Body of pancreas (tissue), 4 donors: ENCODE data around the gene LIPT1. TPM values are rescaled to one million over a fixed set of nuclear protein-coding genes. Genes with fewer than 3 reads are reported as not detected.
"Not testable (repeated sequence)": the region's sequence is repeated elsewhere in the genome, so short reads cannot be mapped to it uniquely, and the experiment has no call there.

Source experiments
- ATAC-seq: fragments of 150-250 bp; one replicate; pipeline ENCODE4 v1.9.1; 2016
- DNase-seq, 4 donors: peaks; one replicate each; pipeline ENCODE4 v3.0.0-alpha.2; 2019
- H3K27ac ChIP-seq, 4 donors: fragments of 200-600 bp; sonication (generic); 1 replicate in 3 of 4; 2 replicates in 1 of 4; pipeline versions ENCODE4 v1.5.1 to v1.6.1; 2016 to 2019; ENCODE audit warnings: mild to moderate bottlenecking in 1 of 4, mixed read lengths in 1 of 4, moderate library complexity in 1 of 4
- H3K27me3 ChIP-seq, 2 donors: fragments of 200-600 bp; sonication (generic); one replicate each; pipeline ENCODE4 v1.6.0; 2016; ENCODE audit warnings: mild to moderate bottlenecking in 1 of 2
- H3K36me3 ChIP-seq, 2 donors: fragments of 200-600 bp; sonication (generic); replicated peaks in 1 of 2; 2 replicates each; pipeline ENCODE4 v1.5.1; 2016; ENCODE audit warnings: low read depth in 2 of 2; ENCODE audit not compliant: insufficient read depth in 1 of 2
- H3K4me1 ChIP-seq: fragments of 200-600 bp; sonication (generic); one replicate; pipeline ENCODE4 v1.6.0; 2016
- H3K4me3 ChIP-seq, 2 donors: fragments of 200-600 bp; sonication (generic); 1 replicate in 1 of 2; 2 replicates in 1 of 2; pipeline ENCODE4 v1.5.1; 2016 to 2019
- H3K9me3 ChIP-seq, 3 donors: fragments of 200-600 bp; sonication (generic); 1 replicate in 2 of 3; 2 replicates in 1 of 3; pipeline ENCODE4 v1.5.1; 2016
- CTCF ChIP-seq, 7 experiments: fragments of 450-650 bp in 4 of 7; fragments of 200-600 bp in 3 of 7; sonication (generic) in 3 of 7; IDR thresholded peaks; one replicate each; pipeline ENCODE4 v1.5.1; 2016 to 2019; ENCODE audit warnings: antibody characterized with exemption in 7 of 7
- POLR2A ChIP-seq, 3 donors: fragments of 450-650 bp; IDR thresholded peaks; one replicate each; pipeline ENCODE4 v1.6.1; 2016; ENCODE audit warnings: antibody characterized with exemption in 3 of 3, mild to moderate bottlenecking in 2 of 3
- WGBS, 2 donors: methylation state at CpG; one replicate each; pipeline ENCODE4 v1.1.5; 2017; 5-methylcytosine and 5-hydroxymethylcytosine counted together
- intact Hi-C: fragments of 100-400 bp; cut with DNase I; formaldehyde crosslinking; loops from one replicate; pipeline ENCODE4 v1.15.1; 2023
- total RNA-seq, 2 donors: library from RNA; depleted of rRNA; stranded (reverse); fragments of >200 nt; gene quantifications; one replicate each; pipeline ENCODE4 v1.1.0, GENCODE V29; 2016

Gene LIPT1
- total RNA-seq, 2 donors from 2014 or later: 2.1 to 12.9 TPM

GRCh38 chr2:99183025-99183424, 28.3 kb downstream of the LIPT1 start:
- no peak for ATAC-seq
- TF ChIP-seq CTCF (IDR thresholded peaks at IDR 0.05) (no peak), POLR2A (IDR thresholded peaks at IDR 0.05) (no peak)
- Histone ChIP-seq H3K4me3 (no peak overlapping the region), H3K27ac (no peak overlapping the region), H3K36me3 (no peaks in the 10 kb centered on the region), H3K27me3 (no peaks in the 10 kb centered on the region), H3K4me1 (peaks cover 41% of the 10 kb centered on the region), H3K9me3 (no peaks in the 10 kb centered on the region)
- intact Hi-C loops: no loop called here
- no peak for DNase-seq
- 91 to 97% methylated on average over 3 of the region's 3 CpGs for WGBS, 2 donors

GRCh38 chr2:99184811-99185210, 30.0 kb downstream of the LIPT1 start:
- 92 to 93% methylated on average over 6 of the region's 6 CpGs for WGBS, 2 donors
- H3K4me1 ChIP-seq: peaks cover 27% of the 10 kb centered on the region
- ATAC-seq: no peak
- no peak for DNase-seq
- no peak overlapping the region for H3K4me3 ChIP-seq
- no peaks in the 10 kb centered on the region for H3K9me3 ChIP-seq
- peaks cover 0 to 2% of the 10 kb centered on the region in 2 donors for H3K36me3 ChIP-seq
- intact Hi-C loops: no loop called here
- no peak overlapping the region for H3K27ac ChIP-seq
- H3K27me3 ChIP-seq: no peaks in the 10 kb centered on the region
- TF ChIP-seq POLR2A (IDR thresholded peaks at IDR 0.05): no peak
- TF ChIP-seq CTCF (IDR thresholded peaks at IDR 0.05): no peak

GRCh38 chr2:99187011-99187410, 32.2 kb downstream of the LIPT1 start:
- H3K4me1 ChIP-seq: peaks cover 16% of the 10 kb centered on the region
- no peaks in the 10 kb centered on the region for H3K9me3 ChIP-seq
- no peaks in the 10 kb centered on the region for H3K27me3 ChIP-seq
- DNase-seq: no peak
- no peak overlapping the region for H3K4me3 ChIP-seq
- intact Hi-C loops: no loop called here
- TF ChIP-seq CTCF (IDR thresholded peaks at IDR 0.05): no peak
- TF ChIP-seq POLR2A (IDR thresholded peaks at IDR 0.05): no peak
- H3K27ac ChIP-seq: no peak overlapping the region
- H3K36me3 ChIP-seq: peaks cover 0 to 2% of the 10 kb centered on the region in 2 donors
- ATAC-seq: no peak

- H3K27ac ChIP-seq: no peak overlapping the region
- intact Hi-C loops: no loop called here
- peaks cover 4% of the 10 kb centered on the region for H3K4me1 ChIP-seq
- no peaks in the 10 kb centered on the region for H3K27me3 ChIP-seq
- peaks cover 0 to 2% of the 10 kb centered on the region in 2 donors for H3K36me3 ChIP-seq
- no peak for DNase-seq
- H3K4me3 ChIP-seq: no peak overlapping the region
- no peaks in the 10 kb centered on the region for H3K9me3 ChIP-seq
- ATAC-seq: no peak
- no peak for TF ChIP-seq POLR2A (IDR thresholded peaks at IDR 0.05)
- no peak for TF ChIP-seq CTCF (IDR thresholded peaks at IDR 0.05)
- WGBS, 2 donors: 89 to 100% methylated on average over 3 of the region's 3 CpGs
These were observed 33.6 kb downstream of the LIPT1 start for GRCh38 chr2:99188357-99188756.

GRCh38 chr2:99190548-99190947, 35.8 kb downstream of the LIPT1 start:
- ATAC-seq (no peak), DNase-seq (no peak)
- intact Hi-C loops: no loop called here
- Histone ChIP-seq H3K27ac (no peak overlapping the region), H3K36me3 (peaks cover 0 to 7% of the 10 kb centered on the region in 2 donors), H3K9me3 (no peaks in the 10 kb centered on the region), H3K4me1 (no peaks in the 10 kb centered on the region), H3K27me3 (no peaks in the 10 kb centered on the region), H3K4me3 (no peak overlapping the region)
- 69 to 87% methylated on average over 1 of the region's 1 CpG for WGBS, 2 donors
- no peak for TF ChIP-seq POLR2A (IDR thresholded peaks at IDR 0.05)
- no peak for TF ChIP-seq CTCF (IDR thresholded peaks at IDR 0.05)

- H3K9me3 ChIP-seq, DNase-seq, H3K27ac ChIP-seq, H3K4me3 ChIP-seq, intact Hi-C loops, H3K4me1 ChIP-seq, H3K27me3 ChIP-seq, ATAC-seq: not testable (repeated sequence)
- 98 to 100% methylated on average over 4 of the region's 4 CpGs for WGBS, 2 donors
- H3K36me3 ChIP-seq: peaks cover 0 to 20% of the 10 kb centered on the region in 2 donors
These were observed 37.6 kb downstream of the LIPT1 start for GRCh38 chr2:99192364-99192763.
